DND-41 (cell line): Measurements from ENCODE around the gene CAGE1.

Source experiments
- EZH2 ChIP-seq: IDR thresholded peaks from 3 replicates; pipeline ENCODE4 v1.6.1; 2012; ENCODE audit warnings: borderline replicate concordance, low read depth, mild to moderate bottlenecking, moderate library complexity, low read length, inconsistent platforms; ENCODE audit not compliant: severe bottlenecking
- TF ChIP-seq, protein P1 (sequence below): IDR thresholded peaks from 2 replicates; pipeline ENCODE4 v1.5.1; 2012; ENCODE audit warnings: borderline replicate concordance, low read length, moderate library complexity, mild to moderate bottlenecking; ENCODE audit not compliant: poor library complexity, severe bottlenecking; ENCODE audit errors: extremely low read depth

DNA sequence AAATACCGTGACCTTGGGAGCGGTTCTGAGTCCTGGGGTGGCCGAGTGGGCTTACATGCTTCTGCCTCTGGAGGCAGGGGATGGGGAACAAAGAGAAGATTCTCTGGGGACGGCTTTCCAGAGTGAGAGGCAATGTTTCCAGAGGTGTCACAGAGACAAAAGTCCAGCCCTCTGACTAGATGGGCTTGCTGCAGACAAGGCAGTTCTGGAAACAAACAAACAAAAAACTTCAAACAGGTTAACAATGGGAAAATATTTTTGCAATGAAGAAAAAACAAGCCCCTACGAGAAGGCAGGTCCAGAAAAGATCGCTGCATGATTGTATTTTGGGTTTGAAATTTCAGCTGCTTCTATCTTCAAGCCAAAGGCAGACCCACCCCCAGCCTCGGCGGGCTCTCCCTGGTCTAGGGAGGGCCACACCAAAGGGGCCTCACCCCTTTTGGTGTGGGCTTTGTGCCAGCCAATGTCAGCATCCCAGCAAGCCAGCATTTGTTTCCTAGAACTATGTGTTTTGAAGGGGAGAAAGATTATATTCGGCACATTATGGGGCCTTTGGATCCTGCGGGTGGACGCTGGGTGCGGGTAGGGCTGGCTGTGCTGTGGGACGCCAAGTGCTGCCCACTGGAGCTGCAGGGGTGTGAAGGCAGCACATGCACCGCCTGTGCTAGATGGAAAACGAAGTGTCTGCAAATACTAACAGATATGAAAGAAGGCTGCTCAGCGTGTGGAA is 43.0 kb upstream of the CAGE1 start:
- TF ChIP-seq, protein P1, sequence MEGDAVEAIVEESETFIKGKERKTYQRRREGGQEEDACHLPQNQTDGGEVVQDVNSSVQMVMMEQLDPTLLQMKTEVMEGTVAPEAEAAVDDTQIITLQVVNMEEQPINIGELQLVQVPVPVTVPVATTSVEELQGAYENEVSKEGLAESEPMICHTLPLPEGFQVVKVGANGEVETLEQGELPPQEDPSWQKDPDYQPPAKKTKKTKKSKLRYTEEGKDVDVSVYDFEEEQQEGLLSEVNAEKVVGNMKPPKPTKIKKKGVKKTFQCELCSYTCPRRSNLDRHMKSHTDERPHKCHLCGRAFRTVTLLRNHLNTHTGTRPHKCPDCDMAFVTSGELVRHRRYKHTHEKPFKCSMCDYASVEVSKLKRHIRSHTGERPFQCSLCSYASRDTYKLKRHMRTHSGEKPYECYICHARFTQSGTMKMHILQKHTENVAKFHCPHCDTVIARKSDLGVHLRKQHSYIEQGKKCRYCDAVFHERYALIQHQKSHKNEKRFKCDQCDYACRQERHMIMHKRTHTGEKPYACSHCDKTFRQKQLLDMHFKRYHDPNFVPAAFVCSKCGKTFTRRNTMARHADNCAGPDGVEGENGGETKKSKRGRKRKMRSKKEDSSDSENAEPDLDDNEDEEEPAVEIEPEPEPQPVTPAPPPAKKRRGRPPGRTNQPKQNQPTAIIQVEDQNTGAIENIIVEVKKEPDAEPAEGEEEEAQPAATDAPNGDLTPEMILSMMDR = no peak
- TF ChIP-seq EZH2 = no peak
